ENCODE measurements around the gene ATAD2B.

DNA sequence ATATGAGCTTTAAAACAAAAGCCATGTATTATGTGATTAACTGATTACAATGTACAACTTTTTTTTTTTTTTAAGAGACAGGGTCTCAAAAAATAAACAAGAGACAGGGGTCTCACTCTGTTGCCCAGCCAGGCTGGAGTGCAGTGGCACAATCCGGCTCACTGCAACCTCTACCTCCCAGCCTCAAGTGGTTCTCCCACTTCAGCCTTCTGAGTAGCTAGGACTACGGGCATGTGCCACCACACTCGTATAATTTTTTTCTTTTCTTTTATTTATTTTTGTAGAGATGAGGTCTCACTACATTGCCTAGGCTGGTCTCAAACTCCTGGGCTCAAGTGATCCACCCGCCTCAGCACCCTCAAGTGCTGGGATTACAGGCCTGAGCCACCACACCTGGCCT lies 103.1 kb downstream of the ATAD2B start:
- TF ChIP-seq, protein P1, sequence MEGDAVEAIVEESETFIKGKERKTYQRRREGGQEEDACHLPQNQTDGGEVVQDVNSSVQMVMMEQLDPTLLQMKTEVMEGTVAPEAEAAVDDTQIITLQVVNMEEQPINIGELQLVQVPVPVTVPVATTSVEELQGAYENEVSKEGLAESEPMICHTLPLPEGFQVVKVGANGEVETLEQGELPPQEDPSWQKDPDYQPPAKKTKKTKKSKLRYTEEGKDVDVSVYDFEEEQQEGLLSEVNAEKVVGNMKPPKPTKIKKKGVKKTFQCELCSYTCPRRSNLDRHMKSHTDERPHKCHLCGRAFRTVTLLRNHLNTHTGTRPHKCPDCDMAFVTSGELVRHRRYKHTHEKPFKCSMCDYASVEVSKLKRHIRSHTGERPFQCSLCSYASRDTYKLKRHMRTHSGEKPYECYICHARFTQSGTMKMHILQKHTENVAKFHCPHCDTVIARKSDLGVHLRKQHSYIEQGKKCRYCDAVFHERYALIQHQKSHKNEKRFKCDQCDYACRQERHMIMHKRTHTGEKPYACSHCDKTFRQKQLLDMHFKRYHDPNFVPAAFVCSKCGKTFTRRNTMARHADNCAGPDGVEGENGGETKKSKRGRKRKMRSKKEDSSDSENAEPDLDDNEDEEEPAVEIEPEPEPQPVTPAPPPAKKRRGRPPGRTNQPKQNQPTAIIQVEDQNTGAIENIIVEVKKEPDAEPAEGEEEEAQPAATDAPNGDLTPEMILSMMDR (IDR thresholded peaks at IDR 0.05; ENCODE audit: low read length), result no peak
- TF ChIP-seq EZH2 (optimal IDR thresholded peaks at IDR 0.05; ENCODE audit: low read depth, low read length), result no peak
